ENCODE data around the gene NMNAT1.
"Not testable (repeated sequence)": the region's sequence is repeated elsewhere in the genome, so short reads cannot be mapped to it uniquely, and the experiment has no call there.

NMNAT1 gene

GRCh38 chr1:9942939-9943788, at the start of gene NMNAT1, which contains the start of gene LZIC:
Gene NMNAT1, plus strand, starts transcription at chr1:9943475. Its CDS starts 28,599 bp downstream, at chr1:9972074.
Gene LZIC, minus strand, starts transcription at chr1:9943391. Its CDS starts 6,772 bp downstream, at chr1:9936619.
- peak; percentile 86 for DNase-seq

- no peak for DNase-seq
Measured at GRCh38 chr1:9894115-9894514, 49.2 kb upstream of the NMNAT1 start.

GRCh38 chr1:9900142-9901043, 42.9 kb upstream of the NMNAT1 start:
- DNase-seq, result peak; percentile 74

- DNase-seq, result no peak
Measured at GRCh38 chr1:9901148-9902059, 41.9 kb upstream of the NMNAT1 start.

GRCh38 chr1:9902060-9902452, 41.2 kb upstream of the NMNAT1 start:
- DNase-seq, result no peak

- DNase-seq, result no peak
Measured at GRCh38 chr1:9903801-9904527, 39.3 kb upstream of the NMNAT1 start.

- DNase-seq, result no peak
Measured at GRCh38 chr1:9904596-9904995, 38.7 kb upstream of the NMNAT1 start.

- no peak for DNase-seq
Measured at GRCh38 chr1:9905010-9905409, 38.3 kb upstream of the NMNAT1 start.

GRCh38 chr1:9906466-9906865, 36.8 kb upstream of the NMNAT1 start:
- no peak for DNase-seq

- no peak for DNase-seq
Measured at GRCh38 chr1:9907441-9907840, 35.8 kb upstream of the NMNAT1 start.

GRCh38 chr1:9908871-9909233, 34.4 kb upstream of the NMNAT1 start:
- no peak for DNase-seq

GRCh38 chr1:9909234-9910046, 33.8 kb upstream of the NMNAT1 start:
- peak; percentile 37 for DNase-seq

GRCh38 chr1:9910076-9910422, 33.2 kb upstream of the NMNAT1 start, which contains the start of gene CTNNBIP1:
Gene CTNNBIP1, minus strand, starts transcription at chr1:9910269. Its CDS starts 38,205 bp downstream, at chr1:9872064.
- DNase-seq, result no peak

- peak; percentile 99 for DNase-seq
Measured at GRCh38 chr1:9910423-9911178, 32.7 kb upstream of the NMNAT1 start.

- DNase-seq, result no peak
Measured at GRCh38 chr1:9912264-9912936, 30.9 kb upstream of the NMNAT1 start.

- DNase-seq, result no peak
Measured at GRCh38 chr1:9914610-9914937, 28.7 kb upstream of the NMNAT1 start.

- no peak for DNase-seq
Measured at GRCh38 chr1:9916452-9916851, 26.8 kb upstream of the NMNAT1 start.

GRCh38 chr1:9917495-9917894, 25.8 kb upstream of the NMNAT1 start:
- DNase-seq, result not testable (repeated sequence)

GRCh38 chr1:9917901-9918300, 25.4 kb upstream of the NMNAT1 start:
- DNase-seq, result no peak

- no peak for DNase-seq
Measured at GRCh38 chr1:9920606-9921005, 22.7 kb upstream of the NMNAT1 start.
